ENCODE data around the gene NUDT17. TPM values are rescaled to one million over a fixed set of nuclear protein-coding genes. Genes with fewer than 3 reads are reported as not detected.
A peak's percentile ranks its signal among the peaks of the same experiment; 100 is the strongest.

Gene NUDT17
- total and polyA plus RNA-seq, 9 of the 15 experiments (the other 6 are each of a cell fraction or from before 2014, with no cell fraction given): 2.1 to 10.0 (median 6.1) TPM

DNA sequence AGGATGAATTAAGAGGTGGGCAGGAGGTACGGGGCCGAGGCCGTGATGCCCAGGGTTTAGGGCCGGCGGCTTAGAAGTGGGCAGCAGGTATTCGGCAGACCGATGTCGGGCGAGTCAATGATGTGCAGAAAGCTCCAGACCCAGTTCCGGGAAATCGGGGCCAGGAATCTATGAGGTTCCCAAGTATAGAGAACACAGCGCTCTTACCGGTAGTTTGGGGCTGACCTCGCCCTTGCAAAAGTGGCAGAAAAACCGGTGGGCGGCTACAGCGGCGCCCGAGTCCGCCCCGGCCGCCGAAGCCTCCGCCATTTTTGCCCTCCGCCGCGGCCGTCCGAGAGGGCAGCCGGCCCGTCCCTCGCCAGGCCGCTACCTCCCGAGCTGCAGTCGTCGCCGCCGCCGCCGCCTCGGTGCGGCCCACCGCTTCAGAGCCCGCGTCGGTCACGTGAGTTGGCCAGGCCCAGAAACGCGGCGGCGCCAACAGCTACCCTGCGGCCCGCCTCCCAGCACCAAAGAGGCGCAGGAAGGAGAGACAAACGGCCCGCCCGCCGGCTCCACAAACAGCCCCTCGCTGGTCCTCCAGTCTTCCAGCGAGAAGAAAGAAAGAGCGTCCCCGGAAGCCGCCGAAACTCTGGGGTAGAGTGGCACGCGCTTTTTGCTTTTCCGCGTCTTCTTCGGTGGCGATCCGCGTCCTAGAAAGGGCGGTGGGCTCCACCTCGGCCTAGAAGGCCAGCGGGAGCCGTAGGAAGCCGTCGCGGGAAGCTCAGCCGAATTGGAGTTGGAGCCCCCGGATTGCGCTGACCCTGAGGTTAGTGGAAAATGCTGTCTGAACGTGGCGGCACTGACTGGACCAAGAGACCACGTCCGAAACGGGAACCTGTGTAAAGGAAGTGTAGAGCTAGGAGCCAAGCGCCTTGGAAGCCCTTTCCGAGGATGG, 21.6 kb upstream of the NUDT17 start, which contains the start of the genes POLR3C and RNF115 (continued):
- TF ChIP-seq GABPA (tag; conservative IDR thresholded peaks at IDR 0.05; ENCODE audit: low read depth) (peak; percentile 94), NFRKB (IDR thresholded peaks at IDR 0.05; ENCODE audit: low read depth) (peak; percentile 86)

DNA sequence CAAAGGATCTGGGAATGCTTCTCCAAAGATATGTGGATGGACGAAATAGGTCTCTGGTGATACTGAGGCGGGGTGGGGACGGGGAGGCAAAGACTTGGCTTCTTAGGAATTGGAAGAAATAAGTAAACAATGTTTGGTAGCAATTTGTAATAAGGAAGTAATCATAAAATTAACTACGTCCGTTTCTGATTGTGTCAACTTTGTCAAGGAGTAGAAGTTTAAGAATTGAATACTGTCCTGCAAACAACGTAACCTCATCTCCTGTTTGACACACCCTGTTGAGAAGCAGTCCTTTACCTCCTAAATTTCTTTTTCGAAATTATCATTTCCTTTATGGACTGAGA, 21.0 kb upstream of the NUDT17 start:
- ATAC-seq (no peak), FAIRE-seq (no peak), DNase-seq (ENCODE audit: extremely low read depth in 1 of 4, low spot score in 3 of 4) (peak in 1 of 4 experiments; percentile 15)
- H3K4me3 ChIP-seq: peak overlapping the region; percentile 77
- H4K20me1 ChIP-seq (replicated peaks; ENCODE audit: control insufficient read depth, insufficient read depth, low read length): no peaks in the 10 kb centered on the region
- H3K27ac ChIP-seq (ENCODE audit: extremely low read depth, low read depth, low read length): peak overlapping the region; percentile 92
- BruUV-seq (replicated peaks): TSS peak; percentile 63
- in situ Hi-C loops (cut with MboI) (no loop called here), intact Hi-C loops (cut with micrococcal nuclease) (loop anchor here (10.0 kb wide), 1 partner anchor 80 kb away; no protein-coding TSS in a partner anchor)
- under 1% methylated on average over 7 of the region's 7 CpGs for WGBS (ENCODE audit: insufficient coverage, low coverage, missing lambda C conversion rate)
- peaks cover 33% of the 10 kb centered on the region for H3K79me2 ChIP-seq (ENCODE audit: control insufficient read depth, insufficient read depth, low read length)
- no peaks in the 10 kb centered on the region for H3K9me1 ChIP-seq (ENCODE audit: control insufficient read depth, insufficient read depth, low read length)
- H3K36me3 ChIP-seq (ENCODE audit: control insufficient read depth, insufficient read depth, low read length): peaks cover 38% of the 10 kb centered on the region
- peak overlapping the region; percentile 95 for H2AFZ ChIP-seq (ENCODE audit: low read depth, low read length)
- H3K27me3 ChIP-seq (ENCODE audit: control insufficient read depth in 2 of 2, insufficient read depth in 2 of 2, low read length in 2 of 2): no peaks in the 10 kb centered on the region
- no peaks in the 10 kb centered on the region for H3K9me3 ChIP-seq (replicated peaks; ENCODE audit: control insufficient read depth, insufficient read depth, low read depth, low read length)
- H3K4me2 ChIP-seq (ENCODE audit: insufficient read depth, low read length): peak overlapping the region; percentile 99
- H3K9ac ChIP-seq (ENCODE audit: insufficient read depth in 1 of 2, low read depth in 2 of 2, low read length in 2 of 2): peak overlapping the region; percentile 96 to 99
- ChIA-PET POLR2A (interaction anchor here (0.6 to 2.4 kb wide), 9 partner anchors 14 to 359 kb away, joined by 3 to 8 read pairs (median 4); partner anchors contain the start of gene NUDT17), CTCF (ENCODE audit: low intra/inter-chr PET ratio) (no interaction called here)
- peaks cover 8 to 20% of the 10 kb centered on the region in 2 experiments for H3K4me1 ChIP-seq (replicated peaks in 1 of 2; ENCODE audit: control insufficient read depth in 2 of 2, insufficient read depth in 2 of 2, low read length in 2 of 2)
- TF ChIP-seq ARID2 (IDR thresholded peaks at IDR 0.05) (0 out of 2 replicates have a peak, but pooled peaks have one; percentile 28), LCOR (CRISPR knock-in tag; IDR thresholded peaks at IDR 0.05) (peak; percentile 7; the same call in 1 of the 2 replicates), CBX3 (IDR thresholded peaks at IDR 0.05; ENCODE audit: borderline replicate concordance in 1 of 2, low read length in 2 of 2) (no peak), CC2D1A (IDR thresholded peaks at IDR 0.05) (0 out of 2 replicates have a peak, but pooled peaks have one; percentile 2), SMARCE1 (IDR thresholded peaks at IDR 0.05) (0 out of 2 replicates have a peak, but pooled peaks have one; percentile 8), ZKSCAN3 (CRISPR knock-in tag; IDR thresholded peaks at IDR 0.05) (no peak), SMARCB1 (IDR thresholded peaks at IDR 0.05; ENCODE audit: insufficient read length, low read depth) (peak; percentile 88), ZBTB1 (CRISPR knock-in tag; IDR thresholded peaks at IDR 0.05; ENCODE audit: borderline replicate concordance, low read depth) (no peak), ARNT (IDR thresholded peaks at IDR 0.05) (0 out of 4 replicates have a peak, but pooled peaks of 1 of the 2 experiments have one; percentile 5), HMGN3 (IDR thresholded peaks at IDR 0.05; ENCODE audit: borderline replicate concordance, extremely low read depth, insufficient read length, low read depth, low read length) (no peak), JUN (IDR thresholded peaks at IDR 0.05; ENCODE audit: borderline replicate concordance, low read depth, low read length) (no peak), JUN (CRISPR knock-in tag; IDR thresholded peaks at IDR 0.05; ENCODE audit: borderline replicate concordance) (no peak)
- TF ChIP-seq, protein P1, sequence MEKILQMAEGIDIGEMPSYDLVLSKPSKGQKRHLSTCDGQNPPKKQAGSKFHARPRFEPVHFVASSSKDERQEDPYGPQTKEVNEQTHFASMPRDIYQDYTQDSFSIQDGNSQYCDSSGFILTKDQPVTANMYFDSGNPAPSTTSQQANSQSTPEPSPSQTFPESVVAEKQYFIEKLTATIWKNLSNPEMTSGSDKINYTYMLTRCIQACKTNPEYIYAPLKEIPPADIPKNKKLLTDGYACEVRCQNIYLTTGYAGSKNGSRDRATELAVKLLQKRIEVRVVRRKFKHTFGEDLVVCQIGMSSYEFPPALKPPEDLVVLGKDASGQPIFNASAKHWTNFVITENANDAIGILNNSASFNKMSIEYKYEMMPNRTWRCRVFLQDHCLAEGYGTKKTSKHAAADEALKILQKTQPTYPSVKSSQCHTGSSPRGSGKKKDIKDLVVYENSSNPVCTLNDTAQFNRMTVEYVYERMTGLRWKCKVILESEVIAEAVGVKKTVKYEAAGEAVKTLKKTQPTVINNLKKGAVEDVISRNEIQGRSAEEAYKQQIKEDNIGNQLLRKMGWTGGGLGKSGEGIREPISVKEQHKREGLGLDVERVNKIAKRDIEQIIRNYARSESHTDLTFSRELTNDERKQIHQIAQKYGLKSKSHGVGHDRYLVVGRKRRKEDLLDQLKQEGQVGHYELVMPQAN (IDR thresholded peaks at IDR 0.05; ENCODE audit: borderline replicate concordance): peak; percentile 11; the same call in 1 of the 2 replicates
